GM23338 (cell line): ENCODE results near the gene TRAK1. TPM values are rescaled to one million over a fixed set of nuclear protein-coding genes. Genes with fewer than 3 reads are reported as not detected.

Experiments used
- ATAC-seq: fragments of 200-7000 bp; cut with Tn5 transposase; 3 replicates; pipeline ENCODE4 v1.9.1; 2020
- DNase-seq: peaks from one replicate; pipeline ENCODE4 v3.0.0-alpha.2; 2015; ENCODE audit warnings: low spot score
- H2AFZ ChIP-seq: fragments of 200-600 bp; sonication (generic); 2 replicates; pipeline ENCODE4 v1.8.0; 2016; ENCODE audit warnings: antibody characterized with exemption, mild to moderate bottlenecking, moderate library complexity
- H3F3A ChIP-seq: fragments of 200-600 bp; sonication (generic); replicated peaks from 2 replicates; pipeline ENCODE4 v1.8.0; 2017; ENCODE audit warnings: antibody characterized with exemption, mixed run types, low read depth
- H3K27ac ChIP-seq: fragments of 200-600 bp; sonication (generic); 2 replicates; pipeline ENCODE4 v1.6.1; 2016; ENCODE audit warnings: low read depth
- H3K27me3 ChIP-seq: fragments of 200-600 bp; sonication (generic); 2 replicates; pipeline ENCODE4 v1.8.0; 2016; ENCODE audit warnings: mild to moderate bottlenecking, mixed run types, moderate library complexity; ENCODE audit not compliant: insufficient read depth
- H3K36me3 ChIP-seq: fragments of 200-600 bp; sonication (generic); 2 replicates; pipeline ENCODE4 v1.8.0; 2016; ENCODE audit warnings: mild to moderate bottlenecking; ENCODE audit not compliant: insufficient read depth
- H3K4me1 ChIP-seq: fragments of 200-600 bp; sonication (generic); 2 replicates; pipeline ENCODE4 v1.8.0; 2016; ENCODE audit warnings: mild to moderate bottlenecking, moderate library complexity; ENCODE audit not compliant: insufficient read depth
- H3K4me2 ChIP-seq: fragments of 200-600 bp; sonication (generic); 2 replicates; pipeline ENCODE4 v1.7.1; 2017; ENCODE audit warnings: mixed run types
- H3K4me3 ChIP-seq: fragments of 200-600 bp; sonication (generic); 2 replicates; pipeline ENCODE4 v1.6.1; 2016; ENCODE audit warnings: mixed run types
- H3K79me2 ChIP-seq: fragments of 200-600 bp; sonication (generic); replicated peaks from 2 replicates; pipeline ENCODE4 v1.8.0; 2017; ENCODE audit warnings: mild to moderate bottlenecking; ENCODE audit not compliant: insufficient read depth
- H3K9me2 ChIP-seq: fragments of 200-600 bp; sonication (generic); 2 replicates; pipeline ENCODE4 v1.8.0; 2017; ENCODE audit not compliant: insufficient read depth
- H4K20me1 ChIP-seq: fragments of 200-600 bp; sonication (generic); replicated peaks from 2 replicates; pipeline ENCODE4 v1.8.0; 2017; ENCODE audit warnings: mild to moderate bottlenecking; ENCODE audit not compliant: insufficient read depth
- H3K27ac Mint-ChIP-seq: 2 replicates; pipeline ENCODE4 v1.8.0; 2020; ENCODE audit warnings: inconsistent platforms, mild to moderate bottlenecking, moderate library complexity, mixed read lengths
- H3K27me3 Mint-ChIP-seq: 3 replicates; pipeline ENCODE4 v1.8.0; 2022; ENCODE audit warnings: low read depth, mild to moderate bottlenecking, moderate library complexity, mixed read lengths, inconsistent platforms; ENCODE audit not compliant: insufficient read depth, poor library complexity
- H3K36me3 Mint-ChIP-seq: 3 replicates; pipeline ENCODE4 v1.8.0; 2021; ENCODE audit warnings: low read depth, mild to moderate bottlenecking, inconsistent platforms, moderate library complexity, mixed read lengths
- H3K4me1 Mint-ChIP-seq: 3 replicates; pipeline ENCODE4 v1.8.0; 2020; ENCODE audit warnings: mild to moderate bottlenecking, inconsistent platforms, mixed read lengths
- H3K4me3 Mint-ChIP-seq: 3 replicates; pipeline ENCODE4 v1.8.0; 2021; ENCODE audit warnings: moderate library complexity, mild to moderate bottlenecking, inconsistent platforms, mixed read lengths
- H3K9me3 Mint-ChIP-seq: 3 replicates; pipeline ENCODE4 v1.8.0; 2020; ENCODE audit warnings: moderate library complexity, mild to moderate bottlenecking, inconsistent platforms, mixed read lengths
- CREB1 ChIP-seq: fragments of 250-450 bp; sonication (Bioruptor Pico); IDR thresholded peaks from 2 replicates; pipeline ENCODE4 v1.5.0; 2020; ENCODE audit warnings: low read depth, mild to moderate bottlenecking, moderate library complexity
- CTCF ChIP-seq, 2 experiments: fragments of 200-600 bp in 1 of 2; sonication (generic) in 1 of 2; conservative IDR thresholded peaks; 2 replicates each; pipeline versions ENCODE4 v1.5.1 to v1.6.1; 2016 to 2017; ENCODE audit warnings: antibody characterized with exemption in 2 of 2, low read depth in 2 of 2, mild to moderate bottlenecking in 2 of 2, moderate library complexity in 1 of 2
- ETS1 ChIP-seq: IDR thresholded peaks from 2 replicates; pipeline ENCODE4 v1.6.1; 2016; ENCODE audit warnings: antibody characterized with exemption
- EZH2 ChIP-seq: fragments of 200-600 bp; sonication (generic); IDR thresholded peaks from one replicate; pipeline ENCODE4 v1.8.0; 2017; ENCODE audit warnings: antibody characterized with exemption, mild to moderate bottlenecking, low read depth; ENCODE audit not compliant: unreplicated experiment
- EZH2phosphoT487 ChIP-seq: fragments of 200-600 bp; sonication (generic); IDR thresholded peaks from one replicate; pipeline ENCODE4 v1.8.1; 2018; ENCODE audit warnings: antibody characterized with exemption; ENCODE audit not compliant: unreplicated experiment
- JUNB ChIP-seq: IDR thresholded peaks from one replicate; pipeline ENCODE4 v1.6.1; 2016; ENCODE audit warnings: antibody characterized with exemption; ENCODE audit not compliant: unreplicated experiment
- NANOG ChIP-seq: IDR thresholded peaks from 2 replicates; pipeline ENCODE4 v1.6.1; 2016; ENCODE audit warnings: antibody characterized with exemption, borderline replicate concordance
- POLR2AphosphoS5 ChIP-seq: IDR thresholded peaks from 2 replicates; pipeline ENCODE4 v1.6.1; 2016; ENCODE audit warnings: antibody characterized with exemption, low read depth
- REST ChIP-seq: IDR thresholded peaks from one replicate; pipeline ENCODE4 v1.6.1; 2018; ENCODE audit warnings: antibody characterized with exemption; ENCODE audit not compliant: unreplicated experiment
- STAT1 ChIP-seq: IDR thresholded peaks from one replicate; pipeline ENCODE4 v1.6.1; 2016; ENCODE audit warnings: antibody characterized with exemption; ENCODE audit not compliant: unreplicated experiment
- ZNF114 ChIP-seq: fragments of 250-450 bp; sonication (Bioruptor Pico); IDR thresholded peaks from 2 replicates; pipeline ENCODE4 v1.5.0; 2020; ENCODE audit warnings: mild to moderate bottlenecking, moderate library complexity
- ZNF331 ChIP-seq: fragments of 250-450 bp; sonication (Bioruptor Pico); IDR thresholded peaks from 2 replicates; pipeline ENCODE4 v1.5.0; 2020; ENCODE audit warnings: low read depth, mild to moderate bottlenecking, moderate library complexity
- ZNF462 ChIP-seq: fragments of 250-450 bp; sonication (Bioruptor Pico); IDR thresholded peaks from 2 replicates; pipeline ENCODE4 v1.5.0; 2020; ENCODE audit warnings: mild to moderate bottlenecking, moderate library complexity
- polyA plus RNA-seq: library from polyadenylated mRNA; unstranded; fragments of >200 nt; fragmentation: Nextera tagmentation; extraction: Ambion mirVana; gene quantifications from 2 replicates; pipeline ENCODE4 v1.2.1, GENCODE V29; 2016
- total RNA-seq: library from RNA; depleted of rRNA; stranded (reverse); fragments of >200 nt; shearing (Covaris generic); gene quantifications from 2 replicates; pipeline ENCODE4 v1.2.3, GENCODE V29; 2014

TRAK1 gene
- total and polyA plus RNA-seq, 2 experiments from 2014 or later: 13.4 to 47.4 TPM

- peak overlapping the region; percentile 80 for H3K27ac Mint-ChIP-seq
- no peak for DNase-seq
- Histone ChIP-seq H3K4me3 (no peak overlapping the region), H3K9me2 (no peaks in the 10 kb centered on the region), H3F3A (no peaks in the 10 kb centered on the region), H3K27ac (peak overlapping the region; percentile 86), H3K4me1 (peaks cover 23% of the 10 kb centered on the region), H3K79me2 (peaks cover 40% of the 10 kb centered on the region), H3K36me3 (no peaks in the 10 kb centered on the region), H4K20me1 (no peaks in the 10 kb centered on the region), H3K27me3 (no peaks in the 10 kb centered on the region), H3K4me2 (peak overlapping the region; percentile 12; the same call in 1 of the 2 replicates), H2AFZ (no peak overlapping the region)
- peaks cover 6% of the 10 kb centered on the region for H3K27me3 Mint-ChIP-seq
- no peaks in the 10 kb centered on the region for H3K36me3 Mint-ChIP-seq
- no peak for TF ChIP-seq STAT1
- TF ChIP-seq POLR2AphosphoS5: no peak
- TF ChIP-seq EZH2phosphoT487: no peak
- no peak for TF ChIP-seq ZNF114
- no peak for TF ChIP-seq ZNF331 (CRISPR knock-in tag)
- TF ChIP-seq EZH2: no peak
- no peak for TF ChIP-seq CREB1
- no peak for TF ChIP-seq CTCF (conservative IDR thresholded peaks at IDR 0.05; ENCODE audit: low read depth in 2 of 2)
- TF ChIP-seq ETS1: no peak
- no peak for TF ChIP-seq REST
- TF ChIP-seq JUNB: no peak
- no peak for TF ChIP-seq ZNF462 (CRISPR knock-in tag)
- TF ChIP-seq NANOG: no peak
- H3K9me3 Mint-ChIP-seq: no peaks in the 10 kb centered on the region
- no peak for ATAC-seq
- H3K4me3 Mint-ChIP-seq: no peak overlapping the region
- peaks cover 52% of the 10 kb centered on the region for H3K4me1 Mint-ChIP-seq
Observed at GRCh38 chr3:42063888-42064287, 27.3 kb upstream of the TRAK1 start.
